Measurements from ENCODE around the gene OR2T1.

- TF ChIP-seq CTCF (IDR thresholded peaks at IDR 0.05) (no peak), POLR2A (IDR thresholded peaks at IDR 0.05) (no peak)
These were observed 1.2 kb downstream of the OR2T1 start for GRCh38 chr1:248404024-248404423.
